ENCODE results near the gene GBE1. TPM values are rescaled to one million over a fixed set of nuclear protein-coding genes. Genes with fewer than 3 reads are reported as not detected.

GBE1 gene
- total RNA-seq, 1 donor from 2014 or later = 33.7 TPM

DNA sequence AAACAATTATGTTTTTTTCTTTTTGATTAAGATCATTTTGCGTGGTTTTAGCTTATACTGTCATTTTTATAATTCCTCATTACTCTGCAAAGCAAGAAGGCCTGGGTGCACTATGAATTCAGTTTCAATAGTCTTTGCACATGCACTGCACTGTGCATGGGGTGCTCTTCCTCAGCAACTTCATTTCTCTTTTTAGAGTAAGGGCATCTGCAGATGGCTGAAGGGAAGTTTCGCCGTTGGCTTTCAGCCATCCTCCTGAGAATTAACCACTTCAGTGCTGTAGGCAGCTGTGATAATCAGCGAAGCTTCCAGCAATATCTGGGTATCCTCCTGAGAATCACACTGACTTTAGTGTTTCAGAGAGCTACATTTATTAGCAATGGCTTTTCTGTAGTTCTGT, 284.8 kb downstream of the GBE1 start:
- intact Hi-C loops (cut with micrococcal nuclease) = no loop called here

DNA sequence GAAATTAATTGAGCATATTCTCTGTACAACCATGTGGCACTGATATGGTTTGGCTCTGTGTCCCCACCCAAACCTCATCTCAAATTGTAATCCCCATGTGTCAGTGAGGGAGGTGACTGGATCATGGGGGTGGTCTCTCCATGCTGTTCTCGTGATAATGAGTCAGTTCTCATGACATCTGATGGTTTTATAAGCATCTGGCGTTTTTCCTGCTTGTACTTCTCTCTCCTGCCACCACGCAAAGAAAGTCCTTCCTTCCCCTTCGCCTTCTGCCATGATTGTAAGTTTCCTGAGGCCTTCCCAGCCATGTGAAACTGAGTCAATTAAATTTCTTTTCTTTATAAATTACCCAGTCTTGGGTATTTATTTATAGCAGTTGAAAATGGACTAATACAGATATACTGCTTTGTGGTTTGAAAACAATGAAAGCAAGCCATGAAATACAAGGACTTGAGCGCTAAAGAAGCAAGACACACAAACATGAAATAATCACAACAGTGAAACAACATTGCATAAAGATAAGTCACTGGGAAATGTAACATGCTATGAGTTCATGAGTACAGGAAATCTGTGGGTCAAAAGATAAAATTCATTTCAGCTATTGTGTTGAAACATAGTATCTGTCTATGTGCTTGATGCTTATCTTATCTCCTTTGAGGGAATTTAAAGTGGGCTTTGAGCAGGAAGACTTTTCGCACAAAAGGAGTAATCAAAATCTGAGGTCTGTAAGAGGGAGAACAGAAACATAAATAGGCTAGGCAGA, 288.7 kb downstream of the GBE1 start:
- intact Hi-C loops (cut with micrococcal nuclease) = no loop called here

DNA sequence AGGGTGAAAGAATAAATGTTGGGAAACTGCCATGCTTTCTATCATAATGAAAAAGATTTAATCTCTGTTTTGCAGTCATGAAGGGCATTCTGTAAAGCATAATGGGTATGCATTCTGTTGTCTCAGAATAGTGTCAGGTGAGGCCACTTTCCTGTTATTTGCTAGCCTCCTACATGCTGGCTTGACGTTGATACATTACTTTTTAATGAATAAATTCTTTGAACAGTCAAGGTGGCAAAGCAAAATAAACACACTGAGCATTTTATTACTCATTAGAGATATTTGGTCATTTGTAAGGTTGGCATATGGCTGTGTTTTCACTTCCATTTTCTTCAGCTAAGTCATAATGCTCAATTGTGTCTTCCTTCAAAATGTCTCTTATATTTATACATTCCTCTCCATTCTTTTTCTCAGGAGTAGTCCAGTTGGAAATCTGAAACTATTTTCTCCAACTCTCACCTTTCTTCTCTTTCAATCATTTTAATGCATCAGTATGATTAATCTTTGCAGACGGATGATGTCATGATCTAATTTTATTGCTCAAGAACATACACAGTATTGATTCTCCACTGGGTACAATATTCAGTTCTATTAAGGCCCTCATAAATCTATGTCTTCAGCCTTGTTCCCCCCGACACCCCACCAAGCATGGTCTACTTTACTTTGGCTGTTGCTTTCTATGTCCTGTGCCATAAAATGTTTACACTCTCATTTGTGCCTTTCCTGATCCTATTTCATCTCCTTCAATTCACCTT, 290.7 kb downstream of the GBE1 start:
- intact Hi-C loops (cut with micrococcal nuclease) = no loop called here

DNA sequence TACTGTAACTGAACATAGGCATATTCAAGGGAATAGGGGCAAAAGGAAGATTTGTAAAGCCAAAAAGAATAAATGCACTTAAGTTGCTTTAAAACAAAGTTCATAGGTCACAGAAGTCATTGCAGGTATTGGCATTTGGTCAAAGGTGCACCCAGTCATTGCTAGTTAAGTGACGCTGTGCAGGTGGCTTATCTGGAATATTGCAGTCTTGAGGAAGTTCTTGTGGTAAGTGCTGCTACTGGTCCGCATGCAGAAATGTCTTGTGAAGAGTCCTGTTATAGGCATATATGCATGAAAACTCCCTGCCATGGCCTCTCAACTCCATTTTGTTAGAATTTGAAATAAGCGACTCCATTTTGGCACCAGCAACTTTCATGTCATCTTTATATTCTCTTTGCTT, 293.1 kb downstream of the GBE1 start:
- intact Hi-C loops (cut with micrococcal nuclease) = no loop called here

DNA sequence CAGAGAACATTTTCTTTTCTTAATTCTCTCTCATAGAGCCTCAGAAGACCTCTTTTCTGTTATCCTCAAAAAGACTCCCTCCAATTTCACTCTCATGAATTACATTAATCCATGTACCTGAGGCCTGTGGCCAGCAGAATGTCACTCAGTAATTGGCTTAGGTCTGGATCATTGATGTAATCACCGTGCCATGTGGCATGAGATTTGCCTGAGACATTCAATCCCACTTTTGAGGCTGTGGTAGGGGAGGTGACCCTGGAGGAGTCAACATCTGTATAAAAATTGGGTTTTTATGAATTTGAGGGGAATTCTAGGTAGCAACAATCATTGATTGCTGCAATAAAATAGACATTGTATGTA, 295.3 kb downstream of the GBE1 start:
- intact Hi-C loops (cut with micrococcal nuclease) = no loop called here

DNA sequence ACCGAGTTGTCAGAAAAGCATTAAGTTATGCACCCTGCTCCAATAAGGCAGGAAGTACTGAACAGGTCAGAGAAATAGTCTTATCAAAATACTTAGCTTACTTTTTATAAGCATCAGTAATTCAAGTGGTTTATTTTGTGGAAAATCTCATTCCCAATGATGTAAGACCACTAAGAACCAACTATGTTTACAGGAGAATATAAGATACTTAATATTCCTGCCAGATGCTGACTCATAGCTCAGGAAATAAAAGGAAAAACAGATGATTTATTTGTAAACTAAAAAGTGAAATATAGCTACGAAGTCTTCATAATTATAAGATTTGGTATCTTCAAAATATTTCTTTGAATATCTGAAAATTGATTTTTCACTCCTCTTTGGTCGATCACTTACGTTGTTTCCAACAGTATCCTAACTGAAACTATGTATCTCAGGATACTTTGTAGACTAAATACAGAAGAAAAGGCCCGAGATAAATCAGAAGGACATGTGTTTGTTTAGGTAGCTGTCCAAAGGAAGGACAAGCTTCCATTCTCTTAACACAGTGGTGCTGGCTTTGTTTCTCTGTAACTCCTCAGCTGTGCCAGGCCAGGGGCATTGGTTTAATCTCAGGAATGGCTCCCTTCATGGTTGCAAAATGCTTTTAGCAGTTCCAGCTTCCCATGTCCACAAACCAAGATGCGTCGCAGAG, 295.8 kb downstream of the GBE1 start:
- intact Hi-C loops (cut with micrococcal nuclease) = no loop called here

DNA sequence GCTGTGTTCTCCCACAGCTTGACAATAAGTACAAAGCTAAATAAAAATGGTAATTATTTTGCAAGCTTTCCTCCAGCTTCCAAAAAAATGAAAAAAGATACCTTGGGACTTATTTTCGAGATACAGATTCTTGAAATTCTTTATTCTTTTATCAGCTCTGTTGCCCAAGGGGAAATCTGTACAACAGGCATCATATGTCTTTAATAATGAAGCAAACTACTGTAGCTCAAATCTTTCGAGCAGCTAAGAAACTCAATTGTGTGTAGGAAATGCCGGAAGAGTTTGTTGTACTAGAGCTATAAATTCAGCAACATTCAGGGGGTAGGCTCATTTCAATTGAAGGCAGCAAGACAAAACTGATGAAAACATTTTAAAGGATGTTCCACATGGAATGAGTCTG, 297.7 kb downstream of the GBE1 start:
- intact Hi-C loops (cut with micrococcal nuclease) = no loop called here

DNA sequence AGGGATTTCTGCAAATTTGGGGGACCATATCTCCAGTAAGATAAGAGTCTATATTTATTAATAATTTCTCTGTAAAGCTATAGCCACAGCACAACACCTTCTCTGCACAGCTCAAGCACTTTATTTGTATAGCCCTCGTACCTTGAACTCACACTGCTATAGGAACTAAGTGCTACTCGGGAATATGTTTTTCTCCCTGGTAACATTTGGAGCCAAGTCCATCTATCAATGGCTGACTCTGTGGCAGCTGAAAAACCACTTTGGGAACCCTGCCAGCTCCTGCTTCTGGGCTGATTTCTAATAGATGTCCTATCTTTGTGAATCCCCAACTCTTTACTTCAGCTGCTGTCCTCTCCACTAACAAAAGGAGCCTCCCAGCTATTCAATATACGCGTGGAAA, 298.5 kb downstream of the GBE1 start:
- intact Hi-C loops (cut with micrococcal nuclease) = no loop called here

DNA sequence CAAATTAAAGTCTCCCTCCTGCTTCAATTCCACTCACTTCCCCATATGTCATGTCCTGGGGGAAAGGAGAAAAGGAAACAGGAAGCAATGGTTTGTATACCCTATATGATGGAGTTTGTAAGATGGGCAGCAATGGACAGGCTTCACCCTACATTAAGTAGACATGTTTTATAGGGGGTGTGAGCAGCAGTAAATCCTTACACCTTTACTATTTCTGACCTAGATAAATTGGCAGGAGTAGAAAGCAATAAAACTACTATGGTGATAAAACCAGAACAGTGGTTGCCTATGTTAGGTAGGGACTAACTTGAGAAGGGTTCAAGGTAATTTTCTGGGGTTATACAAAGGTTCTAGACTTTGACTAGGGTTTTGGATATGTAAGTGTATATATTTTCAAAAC, 301.7 kb downstream of the GBE1 start:
- intact Hi-C loops (cut with micrococcal nuclease) = no loop called here

DNA sequence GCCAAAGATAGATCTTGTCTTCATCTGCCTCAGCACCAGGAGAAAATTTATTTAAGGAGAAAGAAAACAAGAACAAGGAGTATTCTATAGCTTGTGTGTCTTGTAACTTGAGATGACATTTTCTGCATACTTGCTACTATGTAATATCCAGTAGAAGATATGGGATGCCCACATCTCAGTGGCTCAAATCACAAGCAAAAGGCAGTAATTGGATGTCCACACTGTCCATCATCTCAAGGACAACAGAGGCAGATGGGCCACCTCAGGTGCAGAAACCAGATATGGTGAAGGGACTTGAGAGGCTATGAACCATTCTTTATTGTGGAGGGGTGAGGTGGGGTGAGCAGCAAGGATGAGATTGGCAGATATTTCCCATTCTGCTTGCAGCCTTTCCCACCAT, 309.0 kb downstream of the GBE1 start:
- intact Hi-C loops (cut with micrococcal nuclease) = no loop called here

DNA sequence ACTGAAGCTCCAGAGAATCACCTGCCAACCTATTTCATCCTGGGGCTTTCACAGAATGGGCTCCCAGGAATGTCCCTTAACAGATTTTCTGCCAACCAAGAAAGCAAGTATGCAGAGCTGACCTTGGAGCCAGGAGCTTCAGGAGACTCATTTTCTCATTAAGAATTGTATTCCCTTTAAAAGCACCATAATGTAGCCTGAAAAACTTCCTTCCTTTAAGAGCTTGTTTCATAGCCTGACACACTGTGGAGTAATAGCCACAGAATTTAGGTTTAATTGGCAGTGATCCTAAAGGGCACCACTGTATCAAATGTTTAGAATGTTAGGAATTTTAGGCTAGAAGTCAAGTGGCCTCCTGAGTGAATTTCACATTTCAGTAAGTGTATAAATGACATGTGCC, 309.8 kb downstream of the GBE1 start:
- intact Hi-C loops (cut with micrococcal nuclease) = no loop called here

DNA sequence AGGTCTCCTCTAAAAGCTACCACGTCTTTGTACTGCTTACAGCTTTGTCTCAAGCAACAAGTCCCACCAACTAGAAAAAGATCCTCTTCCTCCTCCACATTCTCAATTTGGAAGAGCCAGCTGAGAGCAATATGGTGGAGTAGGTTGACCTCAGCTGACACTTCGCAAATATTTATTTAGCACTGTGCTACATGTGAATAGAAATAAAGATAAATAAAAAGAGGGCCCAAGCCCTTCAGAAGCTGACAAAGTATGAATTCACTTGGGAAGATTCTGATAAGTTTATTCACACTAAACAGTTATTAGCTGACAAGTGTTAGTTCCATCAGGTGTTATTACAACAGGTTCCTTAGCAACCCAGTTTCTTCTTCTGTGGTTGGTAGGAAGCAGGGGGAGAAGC, 310.3 kb downstream of the GBE1 start:
- intact Hi-C loops (cut with micrococcal nuclease) = no loop called here

DNA sequence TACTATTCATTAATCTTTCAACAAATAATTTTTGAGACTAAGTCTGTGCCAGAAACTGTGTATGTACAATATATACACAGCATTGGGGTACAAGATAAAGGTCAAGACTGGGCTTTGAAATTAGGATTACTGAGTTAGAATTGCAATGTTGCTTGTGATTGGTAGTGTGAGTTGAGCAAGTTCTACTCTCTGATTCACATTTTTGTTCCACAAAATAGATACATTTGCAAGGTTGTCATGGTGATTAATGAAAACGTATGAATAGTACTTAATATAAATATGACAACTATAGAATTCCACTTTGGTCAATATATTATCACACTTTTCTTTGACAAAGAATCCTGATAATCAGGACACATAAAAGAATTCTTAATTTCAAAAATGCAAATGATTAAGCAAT, 314.6 kb downstream of the GBE1 start:
- intact Hi-C loops (cut with micrococcal nuclease) = no loop called here

DNA sequence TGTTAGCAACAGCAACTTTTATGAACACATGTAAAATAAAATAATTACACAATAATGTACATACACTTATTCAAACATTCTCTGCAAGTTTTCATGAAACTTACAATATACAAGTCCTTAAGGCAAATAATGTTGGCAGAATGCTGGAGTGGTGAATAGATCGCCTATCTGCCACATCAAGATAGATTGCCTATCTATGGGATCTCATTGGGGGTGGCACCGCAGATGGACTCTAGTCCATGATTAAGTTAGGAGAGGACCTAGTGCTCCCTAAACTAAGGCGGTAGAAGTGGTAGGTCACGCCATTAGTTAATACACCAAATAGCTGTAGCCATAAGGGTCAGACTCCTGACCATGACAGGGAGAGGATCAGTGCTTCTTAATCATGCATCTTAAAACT, 315.7 kb downstream of the GBE1 start:
- intact Hi-C loops (cut with micrococcal nuclease) = no loop called here

DNA sequence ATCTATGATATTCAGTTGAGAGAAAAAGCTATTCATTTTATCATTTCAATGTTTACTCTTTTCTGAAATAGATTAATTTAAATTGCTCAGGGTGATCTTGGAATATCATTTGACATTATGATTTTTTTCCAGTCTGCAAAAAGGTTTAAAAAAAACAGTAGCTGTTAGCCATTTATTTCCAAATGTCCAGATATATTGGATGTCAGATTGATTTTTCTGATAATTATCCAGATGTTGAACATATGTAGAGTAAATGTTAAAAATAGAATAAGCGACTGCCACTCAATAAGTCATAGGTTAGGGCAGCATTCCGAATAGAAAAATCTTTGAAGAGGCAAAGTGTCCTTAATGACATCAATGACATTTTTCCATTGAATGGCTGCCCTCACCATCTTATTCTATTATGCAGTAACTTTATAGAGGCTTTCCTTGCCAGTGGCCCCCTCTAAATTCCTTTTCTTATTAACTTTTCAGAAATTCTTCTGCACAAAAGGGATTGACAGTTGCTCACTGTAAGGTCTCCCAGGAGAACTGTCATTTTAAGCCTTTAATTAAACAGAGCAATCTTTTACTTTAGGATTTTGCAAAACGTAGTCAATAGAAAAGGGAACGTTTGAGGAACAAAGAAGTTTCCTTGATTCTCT, 316.5 kb downstream of the GBE1 start:
- intact Hi-C loops (cut with micrococcal nuclease) = no loop called here

DNA sequence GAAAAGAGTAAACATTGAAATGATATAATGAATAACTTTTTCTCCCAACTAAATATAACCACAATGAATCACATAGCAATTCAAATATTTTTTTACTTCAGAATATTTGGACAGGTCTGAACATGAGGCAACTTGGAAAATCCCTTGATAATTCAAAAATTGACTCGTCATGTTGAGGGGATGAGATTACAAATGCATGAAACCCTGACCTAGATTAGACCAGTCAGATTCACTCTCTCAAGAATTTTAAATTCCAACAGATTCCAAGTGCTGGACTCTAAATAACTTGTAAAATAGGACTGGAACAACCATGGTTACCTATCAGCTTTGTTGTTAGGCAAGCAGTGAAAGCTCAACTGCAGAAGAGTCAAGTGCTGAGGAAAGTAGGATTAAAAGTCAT, 317.5 kb downstream of the GBE1 start:
- intact Hi-C loops (cut with micrococcal nuclease) = no loop called here

DNA sequence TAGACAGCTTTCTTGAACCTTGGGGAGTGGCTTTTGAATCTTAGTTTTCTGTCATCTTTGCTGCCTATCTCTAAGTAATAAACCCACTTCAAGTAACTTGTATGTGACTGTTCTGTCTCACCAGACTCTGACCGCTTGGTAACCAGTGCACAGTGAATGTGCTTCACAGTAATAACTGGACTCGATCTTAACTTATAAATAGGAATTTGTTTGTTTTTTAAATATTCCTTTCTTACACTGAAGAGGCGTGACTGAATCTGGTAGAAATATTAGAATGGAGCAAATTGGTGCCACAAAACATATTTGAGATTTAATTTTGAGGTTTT, 318.0 kb downstream of the GBE1 start:
- intact Hi-C loops (cut with micrococcal nuclease) = no loop called here

DNA sequence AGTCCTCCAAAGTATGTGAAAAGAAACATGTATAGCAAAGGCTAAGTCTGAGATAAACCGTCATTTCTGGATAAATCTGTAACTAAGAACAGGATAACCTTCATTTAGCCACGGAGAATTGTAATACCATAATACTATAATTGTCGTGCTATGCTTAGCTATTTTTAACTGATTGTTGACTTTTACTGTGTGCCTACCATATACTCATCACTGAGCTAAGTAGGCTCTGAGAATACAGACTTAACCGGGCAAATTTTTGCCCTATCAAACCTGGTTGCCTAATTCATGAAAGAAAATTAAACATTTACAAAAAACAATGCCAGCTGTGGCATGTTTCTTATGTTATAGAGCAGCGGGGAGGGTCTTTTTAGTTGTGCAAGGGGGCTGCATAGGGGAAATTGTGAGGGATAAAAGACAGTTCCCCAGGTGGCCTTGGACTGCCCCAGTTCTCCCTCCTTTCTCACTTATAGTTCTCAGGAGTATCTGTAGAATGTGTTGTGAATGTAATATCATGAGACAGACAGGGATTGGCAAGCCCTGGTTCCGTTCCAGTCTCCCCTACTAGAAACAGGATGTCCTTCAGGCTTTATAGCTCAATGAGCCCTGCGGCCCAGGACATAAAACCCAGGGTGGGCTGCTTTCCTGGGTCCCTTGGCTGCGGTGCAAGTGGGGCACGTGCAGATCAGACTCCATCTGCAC, 318.5 kb downstream of the GBE1 start:
- intact Hi-C loops (cut with micrococcal nuclease) = no loop called here

DNA sequence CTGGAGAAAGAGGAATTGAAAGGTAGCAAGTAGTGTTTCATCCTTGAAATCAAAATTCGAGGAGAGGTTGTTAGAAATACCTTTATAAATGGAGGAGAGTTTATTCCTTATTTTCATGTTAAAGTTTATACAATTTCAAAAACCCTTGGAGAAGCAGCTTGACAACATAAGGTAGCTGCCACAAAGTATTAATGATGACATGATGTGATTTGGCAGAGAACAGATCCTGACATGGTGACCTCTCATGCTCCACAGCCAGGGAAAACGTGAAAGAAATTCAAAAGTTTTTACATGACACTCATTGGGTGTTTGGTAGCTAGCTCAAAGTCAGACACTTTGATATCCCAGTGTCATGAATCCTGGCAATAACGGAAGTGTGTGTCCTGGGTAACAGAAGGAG, 320.8 kb downstream of the GBE1 start:
- intact Hi-C loops (cut with micrococcal nuclease) = no loop called here
